A673 (cell line): ENCODE results near the gene CXCL8. TPM values are rescaled to one million over a fixed set of nuclear protein-coding genes. Genes with fewer than 3 reads are reported as not detected.
A peak's percentile ranks its signal among the peaks of the same experiment; 100 is the strongest.

Experiments
- BruUV-seq: library from RNA; stranded (reverse); fragments of 400-500 nt; replicated peaks from 2 replicates; lab custom pipeline; 2021; lab: Mats Ljungman, UMichigan
- CTCF ChIA-PET: fragments of 300-600 bp; sonication (Branson Sonifier 250); formaldehyde crosslinking; loops from one replicate; lab custom pipeline; 2022; ENCODE audit warnings: antibody characterized with exemption; lab: Charles Lee
- POLR2A ChIA-PET: fragments of 300-600 bp; sonication (Branson Sonifier 250); formaldehyde crosslinking; loops from one replicate; lab custom pipeline; 2022; ENCODE audit warnings: antibody characterized with exemption; ENCODE audit not compliant: low non-redundant PET; lab: Charles Lee
- DNase-seq: peaks from one replicate; pipeline ENCODE4 v3.0.0-alpha.2; 2015; ENCODE audit warnings: low spot score
- H3K27ac ChIP-seq: fragments of 200-600 bp; sonication (generic); 2 replicates; pipeline ENCODE4 v1.5.1; 2016; ENCODE audit warnings: mixed run types, low read depth, mild to moderate bottlenecking, mixed read lengths, antibody characterized with exemption, low read length; ENCODE audit not compliant: poor library complexity, severe bottlenecking
- H3K27me3 ChIP-seq: fragments of 200-600 bp; sonication (generic); replicated peaks from 2 replicates; pipeline ENCODE4 v1.6.1; 2017; ENCODE audit warnings: mixed run types, low read depth, mild to moderate bottlenecking, mixed read lengths, antibody characterized with exemption, low read length; ENCODE audit not compliant: insufficient read depth, poor library complexity
- H3K36me3 ChIP-seq: fragments of 200-600 bp; sonication (generic); 2 replicates; pipeline ENCODE4 v1.6.1; 2016; ENCODE audit warnings: mixed run types, mild to moderate bottlenecking, mixed read lengths, antibody characterized with exemption, low read length; ENCODE audit not compliant: insufficient read depth, poor library complexity, severe bottlenecking
- H3K4me1 ChIP-seq: fragments of 200-600 bp; sonication (generic); 2 replicates; pipeline ENCODE4 v1.6.1; 2017; ENCODE audit warnings: mixed run types, mild to moderate bottlenecking, mixed read lengths, antibody characterized with exemption, low read length; ENCODE audit not compliant: insufficient read depth, poor library complexity, severe bottlenecking
- H3K4me3 ChIP-seq: fragments of 200-600 bp; sonication (generic); 2 replicates; pipeline ENCODE4 v1.5.1; 2016; ENCODE audit warnings: low read depth, mixed run types, mild to moderate bottlenecking, mixed read lengths, low read length; ENCODE audit not compliant: poor library complexity, severe bottlenecking
- H3K9me3 ChIP-seq: fragments of 200-600 bp; sonication (generic); 2 replicates; pipeline ENCODE4 v1.6.1; 2016; ENCODE audit warnings: mixed run types, low read depth, mild to moderate bottlenecking, mixed read lengths, antibody characterized with exemption, low read length; ENCODE audit not compliant: poor library complexity, severe bottlenecking
- CTCF ChIP-seq: fragments of 300-800, 200-600 bp; sonication (generic); conservative IDR thresholded peaks from 2 replicates; pipeline ENCODE4 v1.5.1; 2017; ENCODE audit warnings: low read depth, mild to moderate bottlenecking, antibody characterized with exemption, low read length, moderate library complexity, mixed read lengths
- EZH2 ChIP-seq: fragments of 200-600 bp; sonication (generic); IDR thresholded peaks from 2 replicates; pipeline ENCODE4 v1.6.1; 2017; ENCODE audit warnings: borderline replicate concordance, low read depth, mild to moderate bottlenecking, mixed read lengths, antibody characterized with exemption, low read length; ENCODE audit not compliant: poor library complexity, severe bottlenecking
- intact Hi-C: fragments of 100-400 bp; cut with micrococcal nuclease; formaldehyde crosslinking; loops from one replicate; pipeline ENCODE4 v1.10.0; 2022; ENCODE audit not compliant: unreplicated experiment
- total RNA-seq: library from RNA; stranded (reverse); gene quantifications from 2 replicates; pipeline ENCODE4 v1.2.3, GENCODE V29; 2021

CXCL8 gene
- total RNA-seq, 1 experiment from 2014 or later = 2.7 TPM

GRCh38 chr4:73718375-73719373, 21.7 kb upstream of the CXCL8 start:
- intact Hi-C loops = no loop called here
- POLR2A ChIA-PET = no interaction called here
- no peak for DNase-seq
- BruUV-seq = no TSS peak
- Histone ChIP-seq H3K4me3 (no peak overlapping the region), H3K36me3 (no peaks in the 10 kb centered on the region), H3K9me3 (no peaks in the 10 kb centered on the region), H3K4me1 (no peaks in the 10 kb centered on the region), H3K27me3 (no peaks in the 10 kb centered on the region), H3K27ac (no peak overlapping the region)
- CTCF ChIA-PET = no interaction called here
- no peak for TF ChIP-seq CTCF
- no peak for TF ChIP-seq EZH2

- Histone ChIP-seq H3K36me3 (no peaks in the 10 kb centered on the region), H3K27me3 (no peaks in the 10 kb centered on the region), H3K27ac (no peak overlapping the region), H3K9me3 (no peaks in the 10 kb centered on the region), H3K4me3 (no peak overlapping the region), H3K4me1 (no peaks in the 10 kb centered on the region)
- ChIA-PET POLR2A (no interaction called here), CTCF (no interaction called here)
- BruUV-seq = no TSS peak
- intact Hi-C loops = no loop called here
- peak; percentile 30 for DNase-seq
- no peak for TF ChIP-seq EZH2
- no peak for TF ChIP-seq CTCF
These were observed 18.9 kb upstream of the CXCL8 start for GRCh38 chr4:73721435-73721834.

GRCh38 chr4:73721909-73722308, 18.5 kb upstream of the CXCL8 start:
- H3K9me3 ChIP-seq = no peaks in the 10 kb centered on the region
- no TSS peak for BruUV-seq
- intact Hi-C loops = no loop called here
- no peaks in the 10 kb centered on the region for H3K4me1 ChIP-seq
- no peak for TF ChIP-seq CTCF
- no peak for TF ChIP-seq EZH2
- ChIA-PET CTCF (no interaction called here), POLR2A (no interaction called here)
- no peaks in the 10 kb centered on the region for H3K36me3 ChIP-seq
- no peak for DNase-seq
- H3K4me3 ChIP-seq = no peak overlapping the region
- H3K27me3 ChIP-seq = no peaks in the 10 kb centered on the region
- no peak overlapping the region for H3K27ac ChIP-seq
